ENCODE measurements around the gene ADAMTS14. TPM values are rescaled to one million over a fixed set of nuclear protein-coding genes. Genes with fewer than 3 reads are reported as not detected.

The ADAMTS14 gene
- total RNA-seq, 1 donor from 2014 or later = 2.9 TPM

- peak; percentile 88 for DNase-seq (ENCODE audit: low spot score)
Measured at GRCh38 chr10:70693619-70694335, 21.5 kb downstream of the ADAMTS14 start.

- peak; percentile 91 for DNase-seq (ENCODE audit: low spot score)
Measured at GRCh38 chr10:70694418-70695141, 22.3 kb downstream of the ADAMTS14 start.

- DNase-seq (ENCODE audit: low spot score) = no peak
Measured at GRCh38 chr10:70695241-70696030, 23.1 kb downstream of the ADAMTS14 start.

- no peak for DNase-seq (ENCODE audit: low spot score)
Measured at GRCh38 chr10:70698211-70698610, 25.9 kb downstream of the ADAMTS14 start.

GRCh38 chr10:70699063-70699658 lies 26.9 kb downstream of the ADAMTS14 start:
- no peak for DNase-seq (ENCODE audit: low spot score)

- DNase-seq (ENCODE audit: low spot score) = no peak
Measured at GRCh38 chr10:70699659-70700174, 27.4 kb downstream of the ADAMTS14 start.

GRCh38 chr10:70702190-70702763 lies 30.0 kb downstream of the ADAMTS14 start:
- DNase-seq (ENCODE audit: low spot score) = peak; percentile 75

- no peak for DNase-seq (ENCODE audit: low spot score)
Measured at GRCh38 chr10:70704211-70704610, 31.9 kb downstream of the ADAMTS14 start.

GRCh38 chr10:70705121-70705861 lies 33.0 kb downstream of the ADAMTS14 start:
- DNase-seq (ENCODE audit: low spot score) = peak; percentile 45

- DNase-seq (ENCODE audit: low spot score) = no peak
Measured at GRCh38 chr10:70711177-70711576, 38.9 kb downstream of the ADAMTS14 start.

GRCh38 chr10:70711911-70712310 lies 39.6 kb downstream of the ADAMTS14 start:
- no peak for DNase-seq (ENCODE audit: low spot score)

- DNase-seq (ENCODE audit: low spot score) = no peak
Measured at GRCh38 chr10:70714245-70714644, 41.9 kb downstream of the ADAMTS14 start.

- peak; percentile 10 for DNase-seq (ENCODE audit: low spot score)
Measured at GRCh38 chr10:70714951-70715350, 42.6 kb downstream of the ADAMTS14 start.

GRCh38 chr10:70715853-70716795 lies 43.8 kb downstream of the ADAMTS14 start:
- DNase-seq (ENCODE audit: low spot score) = no peak

GRCh38 chr10:70722820-70723424 lies 50.6 kb downstream of the ADAMTS14 start:
- DNase-seq (ENCODE audit: low spot score) = peak; percentile 15

GRCh38 chr10:70723771-70724170 lies 51.5 kb downstream of the ADAMTS14 start:
- DNase-seq (ENCODE audit: low spot score) = no peak

- no peak for DNase-seq (ENCODE audit: low spot score)
Measured at GRCh38 chr10:70726909-70727495, 54.7 kb downstream of the ADAMTS14 start.

GRCh38 chr10:70728328-70728727 lies 56.0 kb downstream of the ADAMTS14 start:
- DNase-seq (ENCODE audit: low spot score) = no peak

All from umbilical cord (tissue), 2 donors.